Neural progenitor cell (in vitro differentiated cells): ENCODE results near the gene SNX10. TPM values are rescaled to one million over a fixed set of nuclear protein-coding genes. Genes with fewer than 3 reads are reported as not detected.

Experiments
- DNase-seq: peaks from one replicate; pipeline ENCODE4 v3.0.0-alpha.2; 2016; ENCODE audit warnings: low spot score
- H2AFZ ChIP-seq: fragments of 200-600 bp; sonication (generic); replicated peaks from 2 replicates; pipeline ENCODE4 v1.6.1; 2016; ENCODE audit warnings: antibody characterized with exemption
- H3F3A ChIP-seq: fragments of 200-600 bp; sonication (generic); 2 replicates; pipeline ENCODE4 v1.6.1; 2016; ENCODE audit warnings: antibody characterized with exemption, low read depth
- H3K27ac ChIP-seq: fragments of 200-600 bp; sonication (generic); 2 replicates; pipeline ENCODE4 v1.5.1; 2016; ENCODE audit warnings: mild to moderate bottlenecking
- H3K27me3 ChIP-seq: fragments of 200-600 bp; sonication (generic); 2 replicates; pipeline ENCODE4 v1.6.1; 2016; ENCODE audit warnings: mild to moderate bottlenecking, moderate library complexity
- H3K36me3 ChIP-seq: fragments of 200-600 bp; sonication (generic); 2 replicates; pipeline ENCODE4 v1.5.1; 2016
- H3K4me1 ChIP-seq: fragments of 200-600 bp; sonication (generic); 2 replicates; pipeline ENCODE4 v1.6.1; 2016; ENCODE audit warnings: mixed run types
- H3K4me2 ChIP-seq: fragments of 200-600 bp; sonication (generic); 2 replicates; pipeline ENCODE4 v1.6.1; 2016
- H3K4me3 ChIP-seq: fragments of 200-600 bp; sonication (generic); 2 replicates; pipeline ENCODE4 v1.5.1; 2016
- H3K79me2 ChIP-seq: fragments of 200-600 bp; sonication (generic); 2 replicates; pipeline ENCODE4 v1.6.1; 2016; ENCODE audit warnings: low read depth
- H3K9ac ChIP-seq: fragments of 200-600 bp; sonication (generic); 2 replicates; pipeline ENCODE4 v1.6.1; 2016
- H3K9me3 ChIP-seq: fragments of 200-600 bp; sonication (generic); 2 replicates; pipeline ENCODE4 v1.5.1; 2016; ENCODE audit warnings: low read depth
- H4K20me1 ChIP-seq: fragments of 200-600 bp; sonication (generic); 2 replicates; pipeline ENCODE4 v1.6.1; 2016; ENCODE audit warnings: low read depth
- H3K27ac Mint-ChIP-seq: 3 replicates; pipeline ENCODE4 v1.8.0; 2021; ENCODE audit warnings: mixed read lengths
- H3K27me3 Mint-ChIP-seq: 2 replicates; pipeline ENCODE4 v1.8.0; 2022; ENCODE audit warnings: low read depth, mild to moderate bottlenecking, inconsistent platforms, moderate library complexity, mixed read lengths; ENCODE audit not compliant: insufficient read depth
- H3K36me3 Mint-ChIP-seq: 3 replicates; pipeline ENCODE4 v1.8.0; 2021; ENCODE audit warnings: mixed read lengths
- H3K4me1 Mint-ChIP-seq: 3 replicates; pipeline ENCODE4 v1.8.0; 2021; ENCODE audit warnings: mixed read lengths
- H3K4me3 Mint-ChIP-seq: 3 replicates; pipeline ENCODE4 v1.8.0; 2021; ENCODE audit warnings: mild to moderate bottlenecking, moderate library complexity, mixed read lengths
- H3K9me3 Mint-ChIP-seq: 3 replicates; pipeline ENCODE4 v1.8.0; 2020; ENCODE audit warnings: mixed read lengths
- CTCF ChIP-seq: fragments of 200-600 bp; sonication (generic); IDR thresholded peaks from 2 replicates; pipeline ENCODE4 v1.5.1; 2017; ENCODE audit warnings: antibody characterized with exemption, mild to moderate bottlenecking
- EZH2 ChIP-seq: fragments of 200-600 bp; sonication (generic); IDR thresholded peaks from 2 replicates; pipeline ENCODE4 v1.6.1; 2017; ENCODE audit warnings: antibody characterized with exemption, mild to moderate bottlenecking, moderate library complexity
- EZH2phosphoT487 ChIP-seq: fragments of 200-600 bp; sonication (generic); IDR thresholded peaks from 2 replicates; pipeline ENCODE4 v1.6.1; 2017; ENCODE audit warnings: antibody characterized with exemption
- total RNA-seq: library from RNA; depleted of rRNA; stranded (reverse); fragments of >200 nt; gene quantifications from 2 replicates; pipeline ENCODE4 v1.2.3, GENCODE V29; 2015; ENCODE audit warnings: low replicate concordance

SNX10 gene
- total RNA-seq, 1 donor from 2014 or later = 29.6 TPM

- H3K27me3 Mint-ChIP-seq = peaks cover 4% of the 10 kb centered on the region
- no peak overlapping the region for H3K27ac Mint-ChIP-seq
- no peak overlapping the region for H3K27ac ChIP-seq
Observed at GRCh38 chr7:26346611-26347203, 55.0 kb downstream of the SNX10 start.

GRCh38 chr7:26348234-26348851 lies 56.7 kb downstream of the SNX10 start:
- no peak overlapping the region for H3K4me3 ChIP-seq
- peaks cover 2% of the 10 kb centered on the region for H3K36me3 Mint-ChIP-seq
- no peaks in the 10 kb centered on the region for H3K36me3 ChIP-seq
- H3K27me3 ChIP-seq = no peaks in the 10 kb centered on the region
- peaks cover 18% of the 10 kb centered on the region for H3K4me1 Mint-ChIP-seq
- no peak overlapping the region for H3K27ac Mint-ChIP-seq
- H3K4me3 Mint-ChIP-seq = no peak overlapping the region
- TF ChIP-seq EZH2 (no peak), CTCF (no peak), EZH2phosphoT487 (no peak)
- H3K9me3 ChIP-seq = no peaks in the 10 kb centered on the region
- H3K4me2 ChIP-seq = no peak overlapping the region
- H4K20me1 ChIP-seq = no peaks in the 10 kb centered on the region
- H3K4me1 ChIP-seq = no peaks in the 10 kb centered on the region
- H3F3A ChIP-seq = no peaks in the 10 kb centered on the region
- peaks cover 2% of the 10 kb centered on the region for H3K27me3 Mint-ChIP-seq
- no peak overlapping the region for H3K27ac ChIP-seq
- H3K9ac ChIP-seq = no peak overlapping the region
- no peak for DNase-seq
- no peak overlapping the region for H2AFZ ChIP-seq
- H3K9me3 Mint-ChIP-seq = no peaks in the 10 kb centered on the region
- H3K79me2 ChIP-seq = no peaks in the 10 kb centered on the region

More at GRCh38 chr7:26346611-26347203, 55.0 kb downstream of the SNX10 start:
- Mint-ChIP-seq H3K36me3 (peaks cover 2% of the 10 kb centered on the region), H3K9me3 (no peaks in the 10 kb centered on the region), H3K4me1 (peaks cover 21% of the 10 kb centered on the region), H3K4me3 (no peak overlapping the region)
- H3K27me3 ChIP-seq = no peaks in the 10 kb centered on the region
- H4K20me1 ChIP-seq = no peaks in the 10 kb centered on the region
- no peaks in the 10 kb centered on the region for H3K4me1 ChIP-seq
- TF ChIP-seq CTCF (no peak), EZH2 (no peak), EZH2phosphoT487 (no peak)
- H3F3A ChIP-seq = no peaks in the 10 kb centered on the region
- H2AFZ ChIP-seq = no peak overlapping the region
- no peaks in the 10 kb centered on the region for H3K36me3 ChIP-seq
- H3K9ac ChIP-seq = no peak overlapping the region
- H3K79me2 ChIP-seq = no peaks in the 10 kb centered on the region
- no peak for DNase-seq
- no peak overlapping the region for H3K4me2 ChIP-seq
- no peak overlapping the region for H3K4me3 ChIP-seq
- H3K9me3 ChIP-seq = no peaks in the 10 kb centered on the region

- H3K27me3 Mint-ChIP-seq = no peaks in the 10 kb centered on the region
- no peaks in the 10 kb centered on the region for H4K20me1 ChIP-seq
- no peaks in the 10 kb centered on the region for H3F3A ChIP-seq
- no peaks in the 10 kb centered on the region for H3K27me3 ChIP-seq
- no peaks in the 10 kb centered on the region for H3K36me3 ChIP-seq
- TF ChIP-seq EZH2phosphoT487 = no peak
- H2AFZ ChIP-seq = no peak overlapping the region
- peaks cover 2% of the 10 kb centered on the region for H3K36me3 Mint-ChIP-seq
- H3K9me3 ChIP-seq = no peaks in the 10 kb centered on the region
- H3K79me2 ChIP-seq = no peaks in the 10 kb centered on the region
- no peaks in the 10 kb centered on the region for H3K9me3 Mint-ChIP-seq
- H3K9ac ChIP-seq = no peak overlapping the region
- no peak overlapping the region for H3K27ac Mint-ChIP-seq
- no peak overlapping the region for H3K27ac ChIP-seq
- no peak for DNase-seq
- H3K4me2 ChIP-seq = no peak overlapping the region
- H3K4me1 ChIP-seq = no peaks in the 10 kb centered on the region
- peaks cover 17% of the 10 kb centered on the region for H3K4me1 Mint-ChIP-seq
- no peak overlapping the region for H3K4me3 Mint-ChIP-seq
- H3K4me3 ChIP-seq = no peak overlapping the region
Observed at GRCh38 chr7:26349005-26349915, 57.6 kb downstream of the SNX10 start.
